Right lobe of liver (tissue), 4 donors: ENCODE measurements around the gene TERT.

Source experiments
- CTCF ChIP-seq, 4 donors: fragments of 200-600 bp in 3 of 4; fragments of 450-650 bp in 1 of 4; IDR thresholded peaks; one replicate each; pipeline versions ENCODE4 v1.5.1 to v1.8.0; 2016 to 2022; ENCODE audit warnings: antibody characterized with exemption in 4 of 4, mild to moderate bottlenecking in 2 of 4
- POLR2A ChIP-seq: fragments of 450-650 bp; IDR thresholded peaks from one replicate; pipeline ENCODE4 v1.6.1; 2017; ENCODE audit warnings: antibody characterized with exemption, mild to moderate bottlenecking
- donor health status: DM: no; HTN: no; CAD: no.
- donor health status: DM: no; HTN: no; CAD: no.
- donor health status: DM: no; HTN: yes; CAD: no.

GRCh38 chr5:1243487-1244130 lies 51.3 kb downstream of the TERT start:
- TF ChIP-seq CTCF (IDR thresholded peaks at IDR 0.05): no peak
- no peak for TF ChIP-seq POLR2A
